ENCODE results near the gene NOP14. TPM values are rescaled to one million over a fixed set of nuclear protein-coding genes. Genes with fewer than 3 reads are reported as not detected.
A peak's percentile ranks its signal among the peaks of the same experiment; 100 is the strongest.

Gene NOP14
- total RNA-seq, 2 donors from 2014 or later = 14.4 to 22.9 TPM

- intact Hi-C loops (cut with DNase I) = loop anchor here in 1 of 2 donors (10.0 kb wide), 1 partner anchor 137 kb away; no protein-coding TSS in a partner anchor
- no peak for DNase-seq
- no peak for ATAC-seq
Measured at GRCh38 chr4:2902126-2902525, 61.1 kb downstream of the NOP14 start.

GRCh38 chr4:2901186-2901585 lies 62.0 kb downstream of the NOP14 start:
- intact Hi-C loops (cut with DNase I) = loop anchor here in 1 of 2 donors (10.0 kb wide), 1 partner anchor 136 kb away; no protein-coding TSS in a partner anchor
- ATAC-seq (no peak), DNase-seq (no peak)

GRCh38 chr4:2900741-2901140 lies 62.5 kb downstream of the NOP14 start:
- intact Hi-C loops (cut with DNase I) = loop anchor here in 1 of 2 donors (10.0 kb wide), 1 partner anchor 136 kb away; no protein-coding TSS in a partner anchor
- ATAC-seq = no peak
- no peak for DNase-seq

GRCh38 chr4:2898001-2898400 lies 65.2 kb downstream of the NOP14 start:
- DNase-seq (no peak), ATAC-seq (no peak)
- intact Hi-C loops (cut with DNase I) = no loop called here

GRCh38 chr4:2893772-2894171 lies 69.4 kb downstream of the NOP14 start:
- ATAC-seq (peak; percentile 33 to 44), DNase-seq (no peak)
- intact Hi-C loops (cut with DNase I) = no loop called here

GRCh38 chr4:2891294-2891693 lies 71.9 kb downstream of the NOP14 start:
- DNase-seq = no peak
- no peak for ATAC-seq
- intact Hi-C loops (cut with DNase I) = no loop called here

GRCh38 chr4:2888886-2889285 lies 74.3 kb downstream of the NOP14 start:
- DNase-seq (no peak), ATAC-seq (no peak)
- intact Hi-C loops (cut with DNase I) = no loop called here

Other genes with a start within 250 kb of the NOP14 start
- 10 to 100 TPM; 23.2 to 31.4 TPM for gene TNIP2, start 207.1 kb downstream of the NOP14 start, total RNA-seq
- 10 to 100 TPM; 28.3 to 28.5 TPM for gene SH3BP2, start 170.3 kb downstream of the NOP14 start, total RNA-seq
- gene ADD1, start 119.6 kb downstream of the NOP14 start, total RNA-seq = 100 to 1,000 TPM; 200 to 209 TPM
- gene GRK4, start 165 bp upstream of the NOP14 start, total RNA-seq = 10 to 100 TPM in 1 of 2 donors, 1 to 10 TPM in 1; 8.5 to 11.5 TPM
- not detected for gene HTT-AS, start 111.1 kb upstream of the NOP14 start, total RNA-seq
- gene HTT, start 111.3 kb upstream of the NOP14 start, total RNA-seq = 10 to 100 TPM; 23.2 to 25.2 TPM